GM19240 (cell line): Measurements from ENCODE around the gene KAZN.

ENCODE experiments used
- DNase-seq: peaks from one replicate; pipeline ENCODE4 v3.0.0; 2011; ENCODE audit warnings: low spot score; ENCODE audit not compliant: insufficient read length

KAZN gene

DNA sequence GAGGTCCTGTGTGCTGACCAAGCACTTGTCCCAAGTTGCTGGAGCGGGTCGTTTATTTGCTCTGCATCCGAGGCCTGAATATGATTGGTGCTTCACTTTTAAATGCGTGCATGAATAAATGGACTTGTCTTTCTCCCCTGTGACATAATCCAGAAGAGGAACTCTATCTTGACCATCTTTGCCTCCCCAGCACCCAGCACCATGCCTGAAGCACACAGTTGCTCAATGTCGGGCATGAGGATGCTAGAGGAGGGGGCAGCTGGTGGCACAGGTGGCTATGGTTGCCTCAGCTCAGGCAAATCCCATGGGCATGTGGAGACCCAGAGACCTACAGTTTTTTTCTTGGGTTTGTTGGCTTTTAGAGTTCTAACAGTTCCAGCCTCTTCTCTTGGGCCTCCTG, 142.6 kb downstream of the KAZN start:
- no peak for DNase-seq

DNA sequence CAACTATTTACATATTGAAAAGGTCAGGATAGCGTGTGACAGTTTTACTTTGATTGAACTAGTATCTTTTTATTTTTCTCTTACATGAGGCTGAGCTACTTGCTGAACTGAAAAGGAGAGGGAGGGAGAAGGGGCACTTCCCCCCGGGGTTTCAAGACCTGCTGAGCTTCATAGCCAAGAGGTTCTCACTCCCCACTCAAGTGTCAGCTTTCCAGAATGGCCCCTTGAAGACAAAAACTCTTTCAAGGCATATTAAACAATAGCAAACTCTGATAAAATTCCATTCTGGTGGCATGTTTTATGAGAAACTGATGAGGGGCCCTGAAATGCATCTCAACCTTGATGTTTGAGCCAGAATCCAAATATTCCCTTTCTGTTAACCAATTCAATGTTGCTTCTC, 143.0 kb downstream of the KAZN start:
- no peak for DNase-seq

DNA sequence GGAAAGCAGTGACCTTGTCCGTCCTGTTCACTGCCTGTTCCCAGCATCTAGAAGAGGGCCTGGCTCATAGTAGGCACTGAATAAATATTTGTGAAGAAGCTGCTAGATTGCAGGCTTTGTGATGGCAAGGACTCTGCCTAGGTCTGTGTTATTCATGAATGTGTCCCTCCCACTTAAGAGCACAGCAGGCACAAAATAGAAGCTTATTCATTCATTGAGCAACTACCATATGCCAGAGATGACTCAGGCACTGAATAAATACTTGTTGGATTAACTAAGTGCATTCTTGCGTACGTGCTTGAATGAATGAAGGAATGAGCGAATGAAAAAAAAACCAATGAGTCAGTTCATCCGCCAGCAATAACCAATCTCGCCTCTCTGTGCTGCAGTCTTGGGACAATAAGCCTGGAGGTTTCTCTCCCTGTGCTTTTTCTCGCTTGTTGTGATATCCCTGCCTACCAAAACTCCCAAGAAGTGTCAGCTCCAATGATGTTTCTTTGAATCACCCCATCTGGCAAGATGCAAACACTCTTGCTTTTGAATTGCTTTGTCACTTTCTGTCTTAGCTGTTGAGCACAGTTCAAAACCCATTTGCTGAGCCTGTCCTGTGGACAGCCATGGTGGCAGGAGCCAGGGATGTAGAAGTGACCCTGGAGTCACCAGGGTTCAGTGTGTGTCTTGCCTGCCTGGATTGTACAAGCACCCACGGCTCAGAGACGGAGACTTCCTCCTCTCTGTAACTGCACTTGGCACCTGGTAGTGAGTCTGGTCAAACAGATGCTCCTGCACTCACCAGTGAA, 143.9 kb downstream of the KAZN start:
- DNase-seq, result no peak

DNA sequence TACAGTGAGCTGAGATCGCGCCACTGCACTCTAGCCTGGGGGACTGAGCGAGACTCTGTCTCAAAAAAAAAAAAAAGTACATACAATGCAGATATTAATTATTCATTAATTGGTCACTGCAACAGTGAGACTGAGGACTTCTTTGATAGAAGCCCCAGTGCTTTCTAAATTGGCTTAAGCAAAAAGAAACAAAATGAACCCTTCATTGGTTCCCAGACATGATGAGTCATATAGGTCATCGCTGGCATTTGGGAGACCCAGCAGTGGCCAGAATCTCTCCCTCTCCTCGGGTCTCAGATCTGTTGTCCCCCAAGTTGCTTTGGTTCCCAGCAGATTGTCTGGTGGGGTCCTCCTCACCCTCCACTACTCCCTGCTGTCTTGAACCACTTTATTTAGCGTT, 144.9 kb downstream of the KAZN start:
- no peak for DNase-seq

DNA sequence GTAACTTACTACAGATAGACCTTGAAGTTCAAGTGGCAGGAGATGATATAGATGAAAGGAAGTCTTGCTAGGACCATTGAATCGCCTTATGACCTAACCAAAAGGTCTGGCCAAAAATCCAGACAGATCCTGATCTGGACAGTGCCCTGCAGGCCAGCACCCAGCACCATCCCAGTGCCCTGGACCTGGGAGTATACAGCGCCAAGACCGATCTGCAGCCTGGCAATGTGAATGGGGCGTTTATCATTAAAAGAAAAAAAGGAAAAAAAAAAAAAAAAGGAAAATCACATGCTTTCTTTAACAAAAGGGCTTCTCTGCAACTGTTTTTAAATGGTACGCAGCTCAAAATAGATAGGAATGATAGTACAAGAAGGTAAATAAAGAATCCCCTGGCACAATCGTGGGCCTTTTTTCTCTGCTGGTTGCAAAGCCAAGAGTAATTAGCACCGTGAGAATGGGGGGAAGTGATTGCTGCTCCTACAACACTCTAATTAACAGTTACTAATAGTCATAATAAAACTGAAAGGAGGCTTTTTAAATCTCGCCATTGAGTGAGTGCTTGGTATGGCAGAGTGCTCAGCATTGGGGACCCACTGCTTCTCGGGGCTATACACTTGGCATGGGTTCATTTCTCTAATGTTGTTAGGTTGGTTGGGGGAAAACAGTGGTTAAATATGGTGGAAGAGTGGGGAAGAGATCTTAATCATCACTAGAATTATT, 146.7 kb downstream of the KAZN start:
- DNase-seq, result no peak

DNA sequence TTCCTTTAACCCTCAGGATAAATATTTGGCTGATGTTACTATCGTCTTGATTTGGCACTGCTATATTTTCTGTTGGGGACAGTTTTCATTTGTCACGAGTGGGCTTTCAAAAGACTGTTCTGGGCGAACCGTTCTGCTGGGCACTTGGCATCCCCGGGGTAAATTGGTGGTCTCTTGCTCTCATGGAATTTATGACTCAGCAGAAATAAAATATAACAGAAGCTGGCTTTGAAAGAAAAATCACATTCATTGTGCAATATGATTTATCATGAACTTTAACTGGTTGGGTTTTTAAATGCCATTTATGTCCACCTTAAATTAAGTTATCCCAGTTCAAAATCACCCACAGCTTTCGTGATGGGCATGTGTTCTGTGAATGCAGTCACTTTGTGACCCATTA, 147.3 kb downstream of the KAZN start:
- no peak for DNase-seq

DNA sequence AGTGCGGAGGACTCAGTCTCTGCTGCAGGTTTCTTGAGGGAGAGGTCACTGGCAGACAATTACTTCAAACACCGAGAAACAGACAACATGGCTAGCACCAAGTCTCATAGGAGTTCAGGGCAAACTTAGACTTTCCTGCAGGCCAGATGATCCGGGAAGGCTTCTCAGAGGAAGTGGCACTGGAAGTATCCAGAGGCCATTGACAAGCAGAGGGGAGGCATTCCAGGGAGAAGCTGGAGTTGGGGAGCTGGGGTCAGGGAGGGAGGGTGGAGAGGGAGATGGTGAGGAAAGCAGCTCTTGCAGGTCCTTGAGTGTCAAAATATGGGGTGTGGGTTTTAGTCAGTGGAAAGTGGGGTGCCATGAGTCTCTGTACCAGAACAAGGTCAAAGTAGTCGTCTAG, 147.9 kb downstream of the KAZN start:
- no peak for DNase-seq

DNA sequence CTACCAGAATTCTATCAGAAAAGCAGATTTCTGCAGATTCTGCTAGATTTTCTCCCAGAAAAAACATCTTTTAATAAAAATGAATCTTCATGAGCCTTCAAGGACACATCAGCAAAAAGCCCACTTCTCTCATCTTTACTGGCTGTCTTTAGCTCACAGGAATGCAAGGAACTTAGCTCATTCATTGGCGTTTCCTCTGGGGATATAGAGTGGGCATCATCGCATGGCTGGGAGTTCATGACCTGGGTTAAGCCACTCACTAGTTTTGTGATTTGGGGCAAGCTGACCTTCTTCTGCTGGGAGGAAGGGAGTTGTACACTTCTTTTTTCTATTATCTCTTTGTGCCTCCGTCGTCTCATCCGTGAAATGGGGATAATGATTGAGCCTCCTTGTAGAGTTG, 149.7 kb downstream of the KAZN start:
- no peak for DNase-seq

DNA sequence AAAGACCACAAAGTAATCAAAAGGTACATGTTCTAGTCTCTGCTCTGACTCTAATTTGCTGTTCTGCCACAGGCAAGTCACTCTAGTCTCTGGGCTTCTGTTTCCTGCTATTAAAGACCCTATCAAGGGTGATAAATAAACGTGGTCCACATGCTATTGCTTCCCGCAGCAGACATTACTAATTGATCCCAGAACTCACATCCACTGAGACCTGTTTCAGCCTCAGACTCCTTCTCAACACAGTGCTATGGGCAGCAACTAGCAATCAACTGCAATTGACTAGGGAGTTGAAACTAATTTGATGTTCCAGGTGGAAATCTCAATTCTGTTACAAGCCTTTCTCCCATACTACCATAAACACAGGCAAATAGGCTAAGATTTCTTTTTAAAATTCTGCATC, 150.5 kb downstream of the KAZN start:
- no peak for DNase-seq

DNA sequence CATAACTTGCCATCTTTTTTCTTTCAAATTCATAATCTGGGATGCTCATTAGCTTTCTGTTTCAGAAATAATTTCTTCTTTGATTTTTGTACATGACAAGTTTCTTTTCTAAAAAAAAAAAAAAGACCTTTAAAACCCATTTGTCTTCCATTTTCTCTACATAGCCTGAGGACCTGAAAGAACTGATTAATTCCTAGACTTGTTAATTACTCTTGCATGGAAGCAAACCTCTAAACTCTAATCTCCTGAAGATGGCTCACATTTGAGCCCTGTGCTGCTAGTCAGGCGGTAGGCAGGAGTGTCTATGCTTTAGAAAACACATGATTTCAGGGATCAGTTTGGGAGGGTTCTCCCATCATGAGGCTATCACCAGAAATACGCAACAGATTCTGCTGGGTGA, 152.0 kb downstream of the KAZN start:
- DNase-seq, result no peak

DNA sequence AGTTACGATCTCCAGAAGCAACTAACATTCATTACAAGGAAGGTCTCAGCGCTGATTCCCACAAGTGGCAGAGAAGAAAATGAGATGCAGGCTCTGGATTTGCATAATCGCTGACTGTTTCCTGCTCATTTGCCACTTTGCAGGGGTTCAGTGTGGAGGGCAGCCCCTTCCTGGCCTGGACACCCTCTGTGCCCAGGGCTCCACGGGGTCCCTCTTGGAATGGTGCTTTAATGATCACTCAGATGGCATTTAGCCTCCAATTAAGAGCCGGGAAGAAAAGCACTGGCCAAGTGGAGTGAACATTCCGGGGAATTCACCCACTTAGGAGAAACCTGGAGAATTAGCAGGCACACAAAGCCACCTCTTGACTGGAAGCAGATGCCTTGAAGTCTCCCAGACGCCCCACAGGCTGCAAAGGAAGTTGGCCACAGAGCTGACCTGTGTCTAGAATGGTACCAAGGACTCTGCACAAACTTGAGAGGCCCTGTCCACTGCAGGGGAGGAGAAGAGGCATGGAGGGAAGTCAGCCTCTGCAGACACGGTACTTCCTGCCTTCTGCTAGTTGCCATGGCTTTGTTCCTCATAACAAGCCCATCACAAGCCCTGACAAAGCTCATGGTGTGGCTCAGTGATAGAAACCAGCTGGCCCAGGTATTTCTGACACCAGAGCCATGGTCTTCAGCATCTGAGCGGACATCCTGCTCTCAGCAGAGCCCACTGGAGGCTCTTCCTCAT, 157.2 kb downstream of the KAZN start:
- no peak for DNase-seq

DNA sequence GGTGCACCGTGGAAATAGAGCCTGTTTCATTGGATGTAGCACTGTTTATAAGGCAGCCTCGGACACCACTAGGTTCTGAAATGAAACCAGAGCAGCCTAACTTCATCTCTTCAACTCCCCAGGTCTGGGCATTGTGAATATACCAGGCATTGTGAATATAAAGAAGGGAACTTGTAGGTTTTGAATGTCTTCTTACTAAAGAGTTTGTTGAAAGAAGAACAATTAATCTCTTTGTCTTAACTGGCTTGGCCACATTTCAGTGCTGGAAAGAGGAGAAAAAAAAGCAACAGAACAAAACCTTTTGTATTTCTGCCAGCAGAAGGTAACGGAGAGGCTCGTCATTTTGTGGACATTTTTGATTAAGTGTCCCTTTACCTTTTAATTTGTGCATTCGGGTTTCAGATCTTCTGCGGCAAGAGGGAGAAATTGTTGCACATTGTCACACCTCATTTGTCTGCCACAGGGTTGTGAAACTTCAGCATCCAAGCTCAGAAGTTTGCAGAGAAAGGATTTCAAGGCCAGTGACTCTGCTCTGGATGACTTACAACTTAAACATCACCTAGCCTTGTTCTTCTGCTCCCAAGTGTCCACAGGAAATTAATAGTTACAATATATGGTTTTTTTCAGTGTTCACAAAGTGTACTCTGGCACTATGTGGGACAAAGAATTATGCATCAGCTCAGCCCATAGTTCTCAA, 158.3 kb downstream of the KAZN start:
- DNase-seq, result no peak

DNA sequence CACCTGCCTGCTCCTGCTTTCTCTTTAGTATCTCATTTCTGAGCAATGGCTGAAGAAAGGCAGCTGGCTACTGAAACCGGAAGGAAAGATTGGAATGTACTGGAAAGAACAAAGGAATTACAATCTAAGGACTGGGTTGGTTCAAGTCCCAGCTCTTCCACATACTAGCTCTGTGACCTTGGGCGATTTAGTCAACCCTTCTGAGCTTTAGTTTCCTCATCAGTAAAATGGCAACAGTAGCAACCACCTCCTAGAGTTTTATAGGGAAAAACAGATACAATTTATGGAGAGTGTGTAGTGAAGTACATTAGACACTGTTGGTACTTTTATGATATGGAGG, 158.8 kb downstream of the KAZN start:
- DNase-seq, result no peak

DNA sequence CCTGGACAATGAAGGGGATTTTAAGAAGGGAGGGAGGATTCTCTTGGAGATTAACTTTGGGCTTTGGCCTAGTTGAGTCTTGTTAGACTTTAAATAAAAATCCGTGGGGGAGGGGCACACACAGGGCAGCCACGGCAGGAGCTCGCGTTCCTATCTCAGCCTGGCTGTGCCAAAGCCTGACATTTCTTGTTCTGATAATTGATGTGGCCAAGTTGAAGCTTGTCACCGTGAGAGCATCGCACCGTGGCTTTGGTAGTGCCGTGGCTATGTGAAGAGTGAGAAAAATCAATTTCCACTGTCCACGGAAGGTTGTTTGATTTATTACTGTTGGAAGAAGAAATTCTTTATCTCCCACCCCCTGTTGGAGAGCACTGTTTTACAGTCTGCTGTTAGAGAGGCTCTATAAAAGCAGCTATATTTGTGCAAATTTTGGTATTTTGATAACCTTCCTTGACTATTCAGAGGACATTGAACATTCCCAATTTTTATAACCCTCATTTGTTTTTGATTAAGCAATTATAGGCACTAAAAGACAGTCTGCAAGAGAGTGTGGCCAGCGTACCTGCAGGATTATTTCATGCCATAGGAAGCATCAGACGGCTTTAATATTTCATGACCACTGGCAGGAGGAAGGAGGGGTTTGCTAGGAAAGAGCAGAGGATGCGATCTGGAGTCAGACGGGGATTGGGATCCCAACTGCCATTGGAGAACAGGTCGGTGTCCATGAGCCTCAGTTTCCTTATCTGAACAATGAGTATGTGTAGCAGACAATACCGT, 160.7 kb downstream of the KAZN start:
- DNase-seq, result no peak

DNA sequence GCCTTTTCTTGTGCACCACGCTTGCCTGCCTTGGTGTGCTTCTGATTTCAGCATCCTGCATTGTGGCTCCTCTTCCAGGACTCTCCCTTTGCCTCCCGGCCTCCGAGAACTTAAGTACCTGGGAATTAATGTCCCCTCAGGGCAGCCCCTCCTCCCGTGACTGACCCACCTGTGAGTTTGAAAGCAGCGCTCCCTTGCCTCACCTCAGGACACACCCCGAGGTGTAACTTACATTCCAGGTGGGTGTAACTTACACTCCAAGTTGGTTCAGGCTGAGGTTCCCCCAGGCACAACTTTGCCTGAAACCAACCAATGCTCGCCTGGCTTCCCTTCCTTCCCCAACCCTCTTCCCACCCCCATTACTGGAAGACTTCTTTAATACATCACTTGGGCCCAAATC, 161.4 kb downstream of the KAZN start:
- no peak for DNase-seq

DNA sequence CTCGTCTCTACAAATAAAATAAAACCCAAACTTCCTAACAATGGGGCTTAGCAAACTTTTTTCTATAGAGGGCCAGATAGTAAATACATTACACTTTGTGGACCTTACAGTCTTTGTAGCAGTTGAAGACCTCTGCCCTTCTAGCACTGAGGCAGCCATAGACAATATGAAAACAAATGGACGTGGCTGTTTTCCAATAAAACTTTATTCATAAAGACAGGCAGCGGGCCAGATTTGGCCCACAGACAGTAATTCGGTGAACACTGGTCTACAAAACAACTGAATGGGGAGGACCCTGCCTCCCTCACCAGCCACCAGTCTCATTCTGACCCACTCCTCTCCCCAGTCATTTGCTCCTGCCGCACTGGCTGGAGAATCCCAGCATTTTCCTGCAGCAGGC, 162.3 kb downstream of the KAZN start:
- DNase-seq, result no peak

DNA sequence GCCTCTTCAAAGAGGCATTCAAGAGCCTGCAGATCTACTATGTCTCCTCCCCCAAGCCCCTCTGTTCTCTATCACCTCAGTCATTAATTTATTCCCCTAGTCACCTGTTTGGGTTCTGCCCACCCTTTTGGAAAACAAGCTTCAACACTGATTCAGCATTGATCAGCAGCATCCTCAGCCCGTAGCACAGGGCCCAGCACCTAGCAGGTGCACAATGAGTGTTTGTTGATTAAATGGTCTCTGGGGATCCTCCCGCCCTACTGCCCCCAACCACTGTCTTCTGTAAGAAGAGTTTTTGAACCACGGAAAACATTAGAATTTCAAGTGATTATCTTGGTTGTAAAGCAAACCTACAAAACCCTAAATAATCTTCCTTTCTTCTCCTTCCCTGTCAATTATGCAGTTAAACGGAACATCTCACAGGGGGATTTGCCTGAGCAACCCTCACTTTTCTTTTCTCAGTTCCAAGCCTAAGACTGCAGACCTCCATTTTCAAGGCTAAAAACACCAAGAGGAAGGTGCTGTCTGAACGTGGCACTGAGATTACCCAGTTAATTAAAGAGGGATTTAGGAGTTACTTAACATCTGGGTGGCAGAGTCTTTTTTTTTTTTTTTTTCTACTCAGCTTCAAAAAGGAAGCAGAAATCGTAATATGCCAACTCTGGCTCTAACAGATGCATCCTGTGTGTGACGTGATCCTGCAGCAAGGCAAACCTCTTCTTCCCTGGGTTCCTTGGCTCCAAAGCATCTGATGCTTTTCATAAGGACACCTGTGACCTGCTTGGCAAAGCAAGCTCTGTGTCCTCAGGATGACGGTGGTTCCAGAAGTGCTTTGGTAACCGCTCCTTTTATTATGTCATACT, 163.0 kb downstream of the KAZN start:
- DNase-seq, result no peak

DNA sequence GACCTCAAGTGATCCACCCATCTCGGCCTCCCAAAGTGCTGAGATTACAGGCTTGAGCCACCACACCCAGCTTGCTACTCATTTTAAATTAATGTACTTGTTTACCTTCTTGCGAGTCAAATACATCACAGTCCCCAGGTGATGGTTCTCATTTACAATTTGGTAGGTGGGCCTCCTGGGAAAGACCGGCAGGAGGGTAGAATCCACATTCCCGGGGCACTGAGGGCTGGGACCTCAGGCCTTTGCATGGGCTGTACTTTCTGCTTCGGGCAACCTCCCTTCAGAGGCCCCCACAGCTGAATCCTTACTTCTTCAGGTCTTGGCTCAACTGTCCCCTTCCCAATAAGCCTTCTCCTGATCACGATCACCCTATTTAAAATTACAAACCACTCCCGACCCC, 165.5 kb downstream of the KAZN start:
- no peak for DNase-seq

DNA sequence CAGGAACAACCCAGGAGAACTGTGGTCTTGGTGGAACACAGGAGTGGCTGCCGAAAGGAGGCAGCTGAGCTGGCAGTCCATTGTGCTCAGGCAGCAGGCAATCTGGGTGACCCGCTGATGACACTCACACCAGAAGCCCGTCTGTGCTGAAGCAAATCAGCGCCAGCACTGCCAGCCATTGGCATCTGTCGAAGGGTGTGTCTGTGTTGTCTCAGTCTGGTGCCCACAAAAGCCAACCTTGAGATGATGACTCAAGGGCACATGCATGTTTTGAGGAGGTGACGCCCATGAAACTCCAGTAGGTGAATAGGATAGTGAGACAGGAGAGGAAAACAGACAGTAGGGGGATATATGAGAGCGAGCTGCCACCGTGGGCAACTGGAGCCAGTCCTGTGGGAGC, 167.3 kb downstream of the KAZN start:
- no peak for DNase-seq

DNA sequence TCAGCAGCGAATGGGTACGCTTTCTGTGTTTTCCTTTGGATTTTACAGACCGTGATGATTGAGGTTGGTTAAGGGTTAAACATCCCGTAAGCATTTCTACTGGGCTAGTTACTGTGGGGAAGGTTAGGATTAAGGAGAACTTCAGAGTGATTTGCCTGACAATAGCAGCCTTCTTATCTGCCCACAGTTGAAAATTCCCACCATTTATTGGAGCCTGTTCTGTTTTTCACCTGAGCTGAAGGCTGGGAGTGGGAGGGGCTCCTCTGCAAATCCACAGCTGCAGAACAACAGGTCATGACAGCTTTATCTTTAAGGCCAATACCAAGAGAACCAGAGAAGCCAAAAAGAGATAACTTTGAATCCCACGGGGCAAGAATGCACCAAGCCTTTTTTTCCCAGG, 168.6 kb downstream of the KAZN start:
- DNase-seq, result no peak
